Raji (cell line): ENCODE data around the gene NAALADL1.

Experiments used
- POLR2A ChIP-seq: IDR thresholded peaks from 2 replicates; pipeline ENCODE4 v1.6.1; 2011; ENCODE audit warnings: low read depth, low read length, control low read depth; ENCODE audit not compliant: insufficient read depth

Gene NAALADL1

GRCh38 chr11:65016705-65017104 is 41.6 kb downstream of the NAALADL1 start:
- no peak for TF ChIP-seq POLR2A

- no peak for TF ChIP-seq POLR2A
These were observed 43.6 kb downstream of the NAALADL1 start for GRCh38 chr11:65014726-65015227.

GRCh38 chr11:65013888-65014725 is 44.2 kb downstream of the NAALADL1 start, which contains the start of gene ARL2:
Gene ARL2 (plus strand): TSS chr11:65014160. CDS start chr11:65014208, 48 bp downstream.
- TF ChIP-seq POLR2A, result peak; percentile 45

GRCh38 chr11:65013130-65013887 is 45.0 kb downstream of the NAALADL1 start:
- no peak for TF ChIP-seq POLR2A

- TF ChIP-seq POLR2A, result no peak
These were observed 49.5 kb downstream of the NAALADL1 start for GRCh38 chr11:65008873-65009272.

GRCh38 chr11:65008016-65008415 is 50.3 kb downstream of the NAALADL1 start:
- no peak for TF ChIP-seq POLR2A

- no peak for TF ChIP-seq POLR2A
These were observed 55.1 kb downstream of the NAALADL1 start for GRCh38 chr11:65003282-65003681.

GRCh38 chr11:65002706-65003105 is 55.6 kb downstream of the NAALADL1 start:
- TF ChIP-seq POLR2A, result no peak

GRCh38 chr11:64999478-64999877 is 58.9 kb downstream of the NAALADL1 start:
- no peak for TF ChIP-seq POLR2A

GRCh38 chr11:64998690-64999431 is 59.5 kb downstream of the NAALADL1 start:
- TF ChIP-seq POLR2A, result no peak

- no peak for TF ChIP-seq POLR2A
These were observed 60.2 kb downstream of the NAALADL1 start for GRCh38 chr11:64998141-64998540.

- TF ChIP-seq POLR2A, result no peak
These were observed 61.5 kb downstream of the NAALADL1 start, which contains the start of gene BATF2 for GRCh38 chr11:64996710-64997380. Gene BATF2 (minus strand): TSS chr11:64996971. CDS start chr11:64996914, 57 bp downstream.

GRCh38 chr11:64996327-64996709 is 62.0 kb downstream of the NAALADL1 start:
- no peak for TF ChIP-seq POLR2A
